Measurements from ENCODE around the gene ABHD16B.

Gene ABHD16B

GRCh38 chr20:63861365-63861934 is at the start of gene ABHD16B:
ABHD16B (plus strand) TSS chr20:63861498; CDS start chr20:63861541, 43 bp downstream.
- DNase-seq (ENCODE audit: low spot score) = no peak

GRCh38 chr20:63814891-63815614 is 46.2 kb upstream of the ABHD16B start:
- DNase-seq (ENCODE audit: low spot score) = no peak

GRCh38 chr20:63815615-63816253 is 45.6 kb upstream of the ABHD16B start:
- no peak for DNase-seq (ENCODE audit: low spot score)

GRCh38 chr20:63819224-63819921 is 41.9 kb upstream of the ABHD16B start:
- no peak for DNase-seq (ENCODE audit: low spot score)

GRCh38 chr20:63821811-63822210 is 39.5 kb upstream of the ABHD16B start:
- DNase-seq (ENCODE audit: low spot score) = no peak

- DNase-seq (ENCODE audit: low spot score) = no peak
Measured at GRCh38 chr20:63822276-63822696, 39.0 kb upstream of the ABHD16B start.

GRCh38 chr20:63823691-63824311 is 37.5 kb upstream of the ABHD16B start:
- DNase-seq (ENCODE audit: low spot score) = no peak

- no peak for DNase-seq (ENCODE audit: low spot score)
Measured at GRCh38 chr20:63825331-63826118, 35.8 kb upstream of the ABHD16B start.

- DNase-seq (ENCODE audit: low spot score) = no peak
Measured at GRCh38 chr20:63826753-63827152, 34.5 kb upstream of the ABHD16B start.

GRCh38 chr20:63828124-63828523 is 33.2 kb upstream of the ABHD16B start:
- no peak for DNase-seq (ENCODE audit: low spot score)

GRCh38 chr20:63828545-63828944 is 32.8 kb upstream of the ABHD16B start:
- no peak for DNase-seq (ENCODE audit: low spot score)

- DNase-seq (ENCODE audit: low spot score) = no peak
Measured at GRCh38 chr20:63828951-63829350, 32.3 kb upstream of the ABHD16B start.

GRCh38 chr20:63829603-63829944 is 31.7 kb upstream of the ABHD16B start:
- DNase-seq (ENCODE audit: low spot score) = no peak

GRCh38 chr20:63829945-63830835 is 31.1 kb upstream of the ABHD16B start:
- DNase-seq (ENCODE audit: low spot score) = no peak

GRCh38 chr20:63830841-63831588 is 30.3 kb upstream of the ABHD16B start, which contains the start of gene ZBTB46:
ZBTB46 (minus strand) TSS chr20:63831264; CDS start chr20:63790757, 40,507 bp downstream.
- peak; percentile 31 for DNase-seq (ENCODE audit: low spot score)

- no peak for DNase-seq (ENCODE audit: low spot score)
Measured at GRCh38 chr20:63831646-63831992, 29.7 kb upstream of the ABHD16B start.

GRCh38 chr20:63831993-63832686 is 29.2 kb upstream of the ABHD16B start:
- no peak for DNase-seq (ENCODE audit: low spot score)

- no peak for DNase-seq (ENCODE audit: low spot score)
Measured at GRCh38 chr20:63833776-63834490, 27.4 kb upstream of the ABHD16B start.
